ENCODE measurements around the gene CUEDC1. TPM values are rescaled to one million over a fixed set of nuclear protein-coding genes. Genes with fewer than 3 reads are reported as not detected.

Gene CUEDC1
- total RNA-seq, 3 donors from 2014 or later: 13.0 to 18.0 (median 14.5) TPM

DNA sequence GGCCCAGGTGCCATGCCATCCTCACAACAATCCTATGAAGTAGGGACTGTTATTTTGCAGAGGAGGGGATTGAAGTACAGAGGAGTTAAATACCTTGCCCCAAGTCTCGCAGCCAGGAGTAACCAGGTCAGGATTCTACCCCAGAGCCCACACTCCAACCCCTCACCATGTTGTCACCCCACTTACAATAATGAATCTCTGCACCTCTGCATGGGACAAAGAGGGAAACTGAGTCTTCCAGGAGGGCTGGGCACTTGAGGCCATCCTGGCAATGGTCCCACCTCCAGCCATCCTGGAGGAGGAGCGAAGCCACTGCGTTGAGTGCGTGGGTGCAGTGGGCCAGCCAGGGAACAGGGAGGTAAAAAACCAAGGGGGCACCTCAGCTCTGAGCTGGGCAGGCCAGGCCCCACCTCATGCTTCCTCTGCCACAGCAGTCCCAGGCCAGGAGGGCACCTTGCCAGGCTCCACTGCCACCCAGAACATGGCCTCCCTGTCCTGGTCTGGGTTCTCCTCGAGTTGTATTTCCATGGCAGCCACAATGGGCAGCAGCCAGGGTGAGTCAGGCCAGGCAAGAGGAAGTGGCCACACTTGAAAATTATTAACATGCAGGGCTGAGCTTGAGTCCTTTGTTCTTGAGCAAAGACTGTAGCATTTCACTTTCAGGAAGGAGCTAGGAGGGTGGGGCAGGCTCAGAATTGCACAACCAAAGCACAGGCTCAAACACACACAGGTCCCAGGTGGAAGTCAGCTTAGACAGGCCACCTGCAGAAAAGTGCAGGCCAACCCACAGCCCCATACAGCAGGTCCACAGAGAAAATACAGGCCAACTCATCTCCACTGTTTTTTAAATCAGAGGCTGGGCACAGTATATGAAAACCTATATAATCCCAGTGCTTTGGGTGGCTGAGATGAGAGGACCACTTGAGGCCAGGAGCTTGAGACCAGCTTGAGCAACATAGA, 52.1 kb downstream of the CUEDC1 start:
- DNase-seq (ENCODE audit: low spot score in 2 of 2): peak; percentile 88 to 95
- intact Hi-C loops (cut with DNase I; ENCODE audit: low total_unique reads): no loop called here
- no peaks in the 10 kb centered on the region for H3K36me3 ChIP-seq
- H3K27ac ChIP-seq: peak overlapping the region; percentile 91 to 94
- H3K4me1 ChIP-seq: peaks cover 17 to 47% of the 10 kb centered on the region in 2 donors
- H3K27me3 ChIP-seq: no peaks in the 10 kb centered on the region
- H3K4me3 ChIP-seq: no peak overlapping the region
- no peaks in the 10 kb centered on the region for H3K9me3 ChIP-seq
- TF ChIP-seq, protein P1, sequence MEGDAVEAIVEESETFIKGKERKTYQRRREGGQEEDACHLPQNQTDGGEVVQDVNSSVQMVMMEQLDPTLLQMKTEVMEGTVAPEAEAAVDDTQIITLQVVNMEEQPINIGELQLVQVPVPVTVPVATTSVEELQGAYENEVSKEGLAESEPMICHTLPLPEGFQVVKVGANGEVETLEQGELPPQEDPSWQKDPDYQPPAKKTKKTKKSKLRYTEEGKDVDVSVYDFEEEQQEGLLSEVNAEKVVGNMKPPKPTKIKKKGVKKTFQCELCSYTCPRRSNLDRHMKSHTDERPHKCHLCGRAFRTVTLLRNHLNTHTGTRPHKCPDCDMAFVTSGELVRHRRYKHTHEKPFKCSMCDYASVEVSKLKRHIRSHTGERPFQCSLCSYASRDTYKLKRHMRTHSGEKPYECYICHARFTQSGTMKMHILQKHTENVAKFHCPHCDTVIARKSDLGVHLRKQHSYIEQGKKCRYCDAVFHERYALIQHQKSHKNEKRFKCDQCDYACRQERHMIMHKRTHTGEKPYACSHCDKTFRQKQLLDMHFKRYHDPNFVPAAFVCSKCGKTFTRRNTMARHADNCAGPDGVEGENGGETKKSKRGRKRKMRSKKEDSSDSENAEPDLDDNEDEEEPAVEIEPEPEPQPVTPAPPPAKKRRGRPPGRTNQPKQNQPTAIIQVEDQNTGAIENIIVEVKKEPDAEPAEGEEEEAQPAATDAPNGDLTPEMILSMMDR (IDR thresholded peaks at IDR 0.05): no peak
- TF ChIP-seq POLR2AphosphoS5 (IDR thresholded peaks at IDR 0.05): peak; percentile 58 to 78 (median 76)

DNA sequence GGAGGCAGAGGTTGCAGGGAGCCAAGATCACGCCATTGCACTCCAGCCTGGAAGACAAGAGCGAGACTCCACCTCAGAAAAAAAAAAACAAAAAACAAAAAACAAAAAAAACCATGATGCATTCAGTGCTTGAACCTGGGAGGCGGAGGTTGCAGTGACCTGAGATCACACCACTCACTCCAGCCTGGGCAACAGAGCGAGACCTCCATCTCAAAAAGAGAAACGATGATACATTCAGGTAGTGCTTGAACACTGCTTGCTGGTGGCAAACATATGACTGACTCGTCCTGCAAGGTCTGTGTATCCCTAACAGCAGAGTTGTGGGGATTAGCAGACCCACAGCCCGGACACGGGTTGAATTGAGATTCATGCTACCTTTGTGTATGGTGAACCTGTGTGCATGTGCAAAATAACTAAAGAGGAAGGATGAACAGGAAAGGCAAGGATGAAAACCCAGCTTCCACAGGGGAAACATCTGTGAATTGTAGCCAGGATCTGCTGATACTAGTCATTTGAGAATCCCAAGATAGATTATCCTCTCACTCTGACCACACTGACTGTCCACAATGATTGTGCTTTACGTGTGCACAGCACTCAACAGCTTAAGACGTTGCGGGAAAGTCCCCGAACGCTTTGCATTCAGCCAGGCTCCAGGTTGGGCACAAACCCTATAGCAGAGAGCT, 53.0 kb downstream of the CUEDC1 start:
- H3K9me3 ChIP-seq: no peaks in the 10 kb centered on the region
- no peaks in the 10 kb centered on the region for H3K36me3 ChIP-seq
- peaks cover 17 to 47% of the 10 kb centered on the region in 2 donors for H3K4me1 ChIP-seq
- H3K27ac ChIP-seq: peak overlapping the region; percentile 91 to 94
- TF ChIP-seq, protein P1 (IDR thresholded peaks at IDR 0.05): no peak
- TF ChIP-seq POLR2AphosphoS5 (IDR thresholded peaks at IDR 0.05): no peak
- no peak for TF ChIP-seq POLR2A (IDR thresholded peaks at IDR 0.05)
- no peak overlapping the region for H3K4me3 ChIP-seq
- H3K27me3 ChIP-seq: no peaks in the 10 kb centered on the region
- no peak for DNase-seq (ENCODE audit: low spot score in 2 of 2)
- intact Hi-C loops (cut with DNase I; ENCODE audit: low total_unique reads): no loop called here

DNA sequence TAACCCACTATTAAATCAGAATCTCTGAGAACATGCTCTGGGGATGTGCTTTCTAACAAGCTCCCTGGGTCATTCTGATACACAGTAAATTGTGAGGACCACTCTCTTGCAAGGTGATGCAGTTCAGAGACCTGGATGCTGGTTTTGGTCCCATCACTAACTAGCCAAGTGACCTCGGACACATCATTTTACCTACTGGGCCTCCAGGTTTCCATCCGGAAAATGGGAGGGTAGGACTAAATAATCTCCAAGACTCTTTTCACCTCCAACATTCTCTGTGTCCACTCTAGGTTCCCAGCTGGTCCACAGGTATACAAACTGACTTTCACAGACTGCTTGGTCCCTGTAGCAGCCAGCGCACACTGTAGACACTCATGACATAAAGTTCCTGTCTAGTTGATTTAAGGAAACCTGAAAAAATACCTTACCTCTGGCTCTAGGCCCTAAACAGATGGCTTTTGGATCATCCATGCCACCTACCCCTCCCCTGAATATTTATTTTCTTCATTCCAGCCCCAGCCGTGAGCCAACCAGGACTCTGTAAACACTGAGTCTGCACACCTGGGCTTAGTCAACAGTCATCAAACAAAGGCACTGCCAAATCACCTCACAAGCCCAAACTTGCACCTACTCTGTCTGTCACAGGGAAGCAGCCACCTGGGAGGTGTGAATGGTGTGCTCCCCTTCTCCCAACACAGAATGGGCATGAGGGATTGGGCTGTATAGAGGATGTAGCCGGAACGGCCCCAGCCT, 54.0 kb downstream of the CUEDC1 start:
- Histone ChIP-seq H3K36me3 (no peaks in the 10 kb centered on the region), H3K9me3 (no peaks in the 10 kb centered on the region), H3K4me3 (no peak overlapping the region), H3K27ac (peak overlapping the region; percentile 89 to 94), H3K27me3 (no peaks in the 10 kb centered on the region), H3K4me1 (peaks cover 17 to 47% of the 10 kb centered on the region in 2 donors)
- intact Hi-C loops (cut with DNase I; ENCODE audit: low total_unique reads): no loop called here
- TF ChIP-seq, protein P1 (IDR thresholded peaks at IDR 0.05): no peak
- TF ChIP-seq POLR2AphosphoS5 (IDR thresholded peaks at IDR 0.05) (no peak), POLR2A (IDR thresholded peaks at IDR 0.05) (no peak)
- peak in 1 of 2 donors; percentile 55 for DNase-seq (ENCODE audit: low spot score in 2 of 2)

DNA sequence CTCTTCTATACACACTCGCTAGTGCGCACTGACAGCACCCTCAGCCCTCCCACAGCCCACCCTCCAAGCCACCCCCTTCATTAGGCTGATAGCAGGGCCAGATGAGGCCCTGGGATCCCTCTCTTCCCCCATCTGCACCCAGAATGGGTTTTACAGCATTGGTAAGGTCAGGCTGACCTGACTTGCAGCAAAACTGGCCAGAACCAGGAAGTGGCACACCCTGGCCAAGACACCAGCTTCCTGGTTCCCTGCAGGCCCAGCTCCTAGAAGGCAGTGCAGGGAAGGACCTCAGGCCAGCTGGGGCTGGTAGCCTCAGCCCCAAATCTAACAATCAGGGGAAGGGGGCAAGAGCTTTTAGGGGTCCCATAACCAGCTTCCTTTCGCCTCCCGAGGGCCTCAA, 55.4 kb downstream of the CUEDC1 start:
- DNase-seq (ENCODE audit: low spot score in 2 of 2): peak; percentile 72 to 74

More for the DNA sequence above, 55.4 kb downstream of the CUEDC1 start:
- Histone ChIP-seq H3K36me3 (no peaks in the 10 kb centered on the region), H3K4me3 (peak overlapping the region in 1 of 3 donors; percentile 3), H3K27ac (peak overlapping the region; percentile 89 to 94), H3K4me1 (peaks cover 17 to 54% of the 10 kb centered on the region in 2 donors), H3K27me3 (no peaks in the 10 kb centered on the region), H3K9me3 (no peaks in the 10 kb centered on the region)
- intact Hi-C loops (cut with DNase I; ENCODE audit: low total_unique reads): no loop called here
- TF ChIP-seq, protein P1 (IDR thresholded peaks at IDR 0.05): no peak
- TF ChIP-seq POLR2AphosphoS5 (IDR thresholded peaks at IDR 0.05): peak in 2 of 3 donors; percentile 29 to 35
